AG04449 (cell line): ENCODE data around the gene NPPB.

Source experiments
- CTCF ChIA-PET: fragments of 350-600 bp; formaldehyde crosslinking; extraction: SDS; loops from one replicate; lab custom pipeline; 2021; ENCODE audit warnings: antibody characterized with exemption; lab: Yijun Ruan, JAX
- POLR2A ChIA-PET: fragments of 400-600, 350-600 bp; formaldehyde crosslinking; extraction: SDS; loops from one replicate; lab custom pipeline; 2020; ENCODE audit warnings: antibody characterized with exemption, inconsistent platforms; lab: Yijun Ruan, JAX
- DNase-seq: peaks from one replicate; pipeline ENCODE4 v3.0.0-alpha.2; 2010; ENCODE audit warnings: low read depth, low spot score
- H3K4me3 ChIP-seq: 2 replicates; pipeline ENCODE4 v1.5.1; 2011; ENCODE audit warnings: low read depth, mild to moderate bottlenecking, control low read depth, low read length
- CTCF ChIP-seq: IDR thresholded peaks from one replicate; pipeline ENCODE4 v1.5.1; 2011; ENCODE audit warnings: mild to moderate bottlenecking, moderate library complexity, low read length, control low read depth, inconsistent platforms; ENCODE audit not compliant: insufficient read depth; ENCODE audit errors: missing control alignments

Gene NPPB

GRCh38 chr1:11878891-11879190 is 20.1 kb upstream of the NPPB start:
- no peak overlapping the region for H3K4me3 ChIP-seq
- ChIA-PET CTCF (interaction anchor here (1.2 to 1.4 kb wide), 2 partner anchors 14 to 15 kb away, joined by 3 read pairs; no protein-coding TSS in a partner anchor), POLR2A (no interaction called here)
- DNase-seq = no peak
- no peak for TF ChIP-seq CTCF

- POLR2A ChIA-PET = no interaction called here
- no peak for TF ChIP-seq CTCF
- no peak overlapping the region for H3K4me3 ChIP-seq
- no peak for DNase-seq
- CTCF ChIA-PET = interaction anchor here (1.2 to 1.4 kb wide), 2 partner anchors 13 to 15 kb away, joined by 3 read pairs; no protein-coding TSS in a partner anchor
Measured at GRCh38 chr1:11878081-11878890, 19.5 kb upstream of the NPPB start.

- CTCF ChIA-PET = no interaction called here
- DNase-seq = no peak
- POLR2A ChIA-PET = no interaction called here
- H3K4me3 ChIP-seq = no peak overlapping the region
- TF ChIP-seq CTCF = no peak
Measured at GRCh38 chr1:11877074-11877473, 18.3 kb upstream of the NPPB start.

GRCh38 chr1:11875094-11875493 is 16.3 kb upstream of the NPPB start:
- DNase-seq = no peak
- TF ChIP-seq CTCF = no peak
- CTCF ChIA-PET = no interaction called here
- no peak overlapping the region for H3K4me3 ChIP-seq
- POLR2A ChIA-PET = no interaction called here

- TF ChIP-seq CTCF = no peak
- POLR2A ChIA-PET = no interaction called here
- CTCF ChIA-PET = no interaction called here
Measured at GRCh38 chr1:11874624-11875023, 15.9 kb upstream of the NPPB start.

GRCh38 chr1:11874258-11874562 is 15.5 kb upstream of the NPPB start:
- CTCF ChIA-PET = no interaction called here
- TF ChIP-seq CTCF = no peak
- POLR2A ChIA-PET = no interaction called here
- DNase-seq = no peak
- H3K4me3 ChIP-seq = no peak overlapping the region

More at GRCh38 chr1:11874624-11875023, 15.9 kb upstream of the NPPB start:
- no peak overlapping the region for H3K4me3 ChIP-seq
- DNase-seq = no peak
